HL-60 (cell line): ENCODE results near the gene HCFC1.

ENCODE experiments used
- GABPA ChIP-seq: IDR thresholded peaks from 2 replicates; pipeline ENCODE4 v1.6.1; 2012; ENCODE audit warnings: low read depth
- POLR2AphosphoS5 ChIP-seq: IDR thresholded peaks from 2 replicates; pipeline ENCODE4 v1.6.1; 2012; ENCODE audit warnings: low read depth
- REST ChIP-seq: IDR thresholded peaks from 2 replicates; pipeline ENCODE4 v1.6.1; 2012; ENCODE audit warnings: low read depth; ENCODE audit not compliant: insufficient replicate concordance
- SPI1 ChIP-seq: IDR thresholded peaks from 2 replicates; pipeline ENCODE4 v1.6.1; 2012; ENCODE audit warnings: low read depth, mild to moderate bottlenecking, borderline replicate concordance
- TF ChIP-seq, protein P1 (sequence below): IDR thresholded peaks from one replicate; pipeline ENCODE4 v1.5.1; 2011; ENCODE audit warnings: low read length, control low read depth, inconsistent platforms; ENCODE audit not compliant: insufficient read depth

- TF ChIP-seq, protein P1, sequence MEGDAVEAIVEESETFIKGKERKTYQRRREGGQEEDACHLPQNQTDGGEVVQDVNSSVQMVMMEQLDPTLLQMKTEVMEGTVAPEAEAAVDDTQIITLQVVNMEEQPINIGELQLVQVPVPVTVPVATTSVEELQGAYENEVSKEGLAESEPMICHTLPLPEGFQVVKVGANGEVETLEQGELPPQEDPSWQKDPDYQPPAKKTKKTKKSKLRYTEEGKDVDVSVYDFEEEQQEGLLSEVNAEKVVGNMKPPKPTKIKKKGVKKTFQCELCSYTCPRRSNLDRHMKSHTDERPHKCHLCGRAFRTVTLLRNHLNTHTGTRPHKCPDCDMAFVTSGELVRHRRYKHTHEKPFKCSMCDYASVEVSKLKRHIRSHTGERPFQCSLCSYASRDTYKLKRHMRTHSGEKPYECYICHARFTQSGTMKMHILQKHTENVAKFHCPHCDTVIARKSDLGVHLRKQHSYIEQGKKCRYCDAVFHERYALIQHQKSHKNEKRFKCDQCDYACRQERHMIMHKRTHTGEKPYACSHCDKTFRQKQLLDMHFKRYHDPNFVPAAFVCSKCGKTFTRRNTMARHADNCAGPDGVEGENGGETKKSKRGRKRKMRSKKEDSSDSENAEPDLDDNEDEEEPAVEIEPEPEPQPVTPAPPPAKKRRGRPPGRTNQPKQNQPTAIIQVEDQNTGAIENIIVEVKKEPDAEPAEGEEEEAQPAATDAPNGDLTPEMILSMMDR: no peak
- TF ChIP-seq POLR2AphosphoS5 (no peak), SPI1 (no peak), REST (no peak), GABPA (no peak)
Observed at GRCh38 chrX:153925387-153925738, 46.3 kb downstream of the HCFC1 start.
